Suprapubic skin (tissue), 3 donors: ENCODE measurements around the gene DTYMK.

ENCODE experiments used
- CTCF ChIP-seq, 2 donors: fragments of 200-600 bp in 1 of 2; fragments of 450-650 bp in 1 of 2; sonication (generic) in 1 of 2; IDR thresholded peaks; one replicate each; pipeline ENCODE4 v1.5.1; 2016 to 2019; ENCODE audit warnings: antibody characterized with exemption in 2 of 2, mild to moderate bottlenecking in 1 of 2, moderate library complexity in 1 of 2
- POLR2A ChIP-seq, 2 donors: fragments of 450-650 bp; IDR thresholded peaks; one replicate each; pipeline ENCODE4 v1.6.1; 2017; ENCODE audit warnings: antibody characterized with exemption in 2 of 2, mild to moderate bottlenecking in 2 of 2, moderate library complexity in 2 of 2

- TF ChIP-seq CTCF (IDR thresholded peaks at IDR 0.05) (no peak), POLR2A (IDR thresholded peaks at IDR 0.05) (no peak)
These were observed 13.4 kb downstream of the DTYMK start for GRCh38 chr2:241673189-241673663.
